DMS153 treated with DMSO at 0.1 percent for 48 hours (cell line): ENCODE results near the gene ELFN2.

Source experiments
- DNase-seq: peaks from one replicate; lab custom pipeline; 2025; ENCODE audit not compliant: unreplicated experiment; lab: John Stamatoyannopoulos, UW

The ELFN2 gene

DNA sequence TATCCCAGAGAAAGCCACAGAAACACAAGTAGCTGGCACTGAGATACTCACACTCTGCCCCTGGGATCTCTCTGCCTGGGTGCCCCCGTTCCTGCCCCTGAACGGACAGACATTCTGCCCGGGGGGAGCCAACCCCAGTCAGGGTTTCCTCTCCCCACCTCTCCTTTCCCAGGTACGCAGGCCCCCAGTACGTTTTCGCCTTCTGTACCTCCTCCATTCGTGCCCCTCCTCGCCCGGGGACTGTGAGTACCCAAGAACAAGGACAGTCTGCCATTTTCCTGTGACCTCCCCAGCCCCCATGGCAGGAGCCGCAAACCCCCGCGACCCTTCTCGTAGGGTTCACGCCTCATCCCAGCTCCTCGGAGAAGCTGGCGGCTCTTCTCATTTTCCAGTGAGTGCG lies 29.1 kb upstream of the ELFN2 start:
- DNase-seq, result no peak

GRCh38 chr22:37455896-37456295 lies 28.6 kb upstream of the ELFN2 start:
- DNase-seq, result no peak

DNA sequence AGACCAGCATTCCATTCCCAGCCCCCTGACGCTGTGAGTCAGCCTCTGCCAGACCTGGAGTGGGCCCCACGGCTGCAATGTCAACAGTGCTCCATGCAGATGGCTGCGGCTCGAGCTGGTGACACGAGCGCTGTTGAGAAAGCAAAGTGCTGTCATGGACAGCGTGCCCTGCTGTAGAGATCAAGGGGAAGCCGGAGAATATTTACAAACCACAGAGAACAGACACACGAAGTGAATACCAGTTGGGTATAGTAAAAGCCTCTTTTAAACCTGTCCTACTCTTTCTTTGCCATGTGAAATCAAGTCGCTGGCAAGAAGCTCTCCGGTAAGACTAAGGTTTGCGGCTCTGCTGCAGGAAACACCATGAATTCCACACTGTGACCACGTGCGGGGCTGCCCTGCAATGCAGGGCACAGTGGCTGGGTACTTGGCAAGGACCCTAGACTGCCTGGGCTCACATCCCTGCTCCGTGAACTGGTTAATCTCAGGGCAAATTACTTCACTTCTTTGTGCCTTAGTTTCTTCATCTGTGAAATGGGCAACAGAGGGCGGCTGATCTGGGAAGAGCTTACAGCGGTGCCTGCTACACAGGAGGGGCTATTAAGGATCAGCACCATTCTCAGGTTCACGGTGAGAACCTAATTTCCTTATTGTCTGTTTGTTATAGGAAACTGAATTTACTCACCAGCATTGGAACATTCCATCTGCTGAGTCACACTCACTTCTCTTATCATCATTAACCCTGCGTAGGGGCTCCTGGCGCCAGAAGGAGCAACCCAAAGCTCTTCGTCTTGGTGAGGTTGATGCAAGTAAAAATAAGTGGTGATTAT lies 27.8 kb upstream of the ELFN2 start:
- DNase-seq, result no peak

DNA sequence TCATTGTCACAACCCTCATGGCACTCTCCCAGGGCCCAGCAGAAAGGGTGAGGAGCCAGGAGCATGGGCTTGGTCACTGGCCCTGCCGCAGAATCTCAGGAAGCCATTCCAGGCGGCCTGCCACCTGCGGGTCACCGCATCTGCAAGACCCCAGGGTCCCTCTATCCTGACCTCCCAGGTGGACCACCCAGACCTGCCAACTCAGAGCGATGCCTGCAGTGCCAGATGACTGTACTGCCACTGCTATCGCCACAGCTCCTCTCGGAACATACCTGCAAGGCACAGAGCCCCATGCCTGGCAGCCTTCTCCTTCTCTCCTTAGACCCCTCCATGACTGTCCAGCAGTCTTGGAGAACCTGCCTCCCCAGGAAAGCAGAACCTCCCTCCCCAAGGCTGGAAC lies 26.4 kb upstream of the ELFN2 start:
- DNase-seq, result no peak

DNA sequence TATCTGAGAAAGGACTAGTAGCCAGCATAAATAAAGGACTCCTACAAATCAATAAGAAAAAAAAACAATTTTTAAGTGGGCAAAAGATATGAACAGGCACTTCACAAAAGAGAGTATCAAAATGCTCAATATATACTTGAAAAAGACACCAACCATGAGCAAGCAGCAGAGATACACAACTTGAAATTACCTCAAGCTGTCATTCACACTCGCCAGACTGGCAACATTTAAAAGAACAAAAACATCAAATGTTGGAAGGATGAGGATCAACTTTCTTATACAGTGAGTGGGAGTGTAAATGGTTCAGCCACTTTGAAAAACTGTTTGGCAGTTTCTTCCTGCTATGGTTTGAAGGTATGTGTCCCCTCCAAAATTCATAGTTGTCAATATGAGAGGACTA lies 23.9 kb upstream of the ELFN2 start:
- DNase-seq, result no peak

GRCh38 chr22:37449331-37450001 lies 22.2 kb upstream of the ELFN2 start:
- no peak for DNase-seq

- DNase-seq, result no peak
These were observed 21.3 kb upstream of the ELFN2 start for GRCh38 chr22:37448516-37449127.

GRCh38 chr22:37445501-37445900 lies 18.2 kb upstream of the ELFN2 start:
- DNase-seq, result no peak

DNA sequence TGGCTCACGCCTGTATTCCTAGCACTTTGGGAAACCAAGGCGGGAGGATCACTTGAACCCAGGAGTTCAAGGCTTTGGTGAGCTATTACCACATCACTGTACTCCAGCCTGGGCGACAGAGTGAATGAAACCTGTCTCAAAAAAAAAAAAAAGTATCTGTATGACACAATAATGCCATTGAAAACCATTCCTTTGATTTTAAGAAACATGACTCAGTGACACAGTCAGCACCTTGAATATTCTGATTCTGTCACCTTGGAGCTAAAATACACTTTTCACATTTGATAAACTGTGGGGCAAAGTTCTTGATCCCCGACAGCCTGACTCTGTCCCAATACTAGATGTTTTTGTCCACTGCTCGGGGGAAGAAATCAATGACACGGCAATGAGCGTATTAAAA lies 16.7 kb upstream of the ELFN2 start:
- DNase-seq, result no peak

DNA sequence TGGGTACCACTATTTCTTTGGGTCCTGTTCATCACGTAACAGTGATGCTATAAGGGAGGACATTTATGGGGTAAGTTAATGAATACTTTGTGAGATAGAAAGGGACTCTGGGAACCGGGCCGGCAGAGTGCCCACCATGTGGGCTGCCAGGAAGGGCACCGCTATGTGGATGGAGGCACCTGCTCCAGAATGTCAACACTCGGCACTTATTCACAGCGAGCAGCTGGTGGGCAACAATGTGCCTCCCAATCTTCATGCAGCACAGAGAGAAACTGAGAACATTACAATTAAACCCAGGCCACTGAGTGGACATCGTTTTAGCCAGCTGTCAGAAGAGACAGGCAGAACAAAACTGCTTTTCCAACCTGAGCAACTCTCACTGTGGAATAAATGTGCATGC lies 15.8 kb upstream of the ELFN2 start:
- no peak for DNase-seq

GRCh38 chr22:37442537-37442936 lies 15.3 kb upstream of the ELFN2 start:
- DNase-seq, result no peak

DNA sequence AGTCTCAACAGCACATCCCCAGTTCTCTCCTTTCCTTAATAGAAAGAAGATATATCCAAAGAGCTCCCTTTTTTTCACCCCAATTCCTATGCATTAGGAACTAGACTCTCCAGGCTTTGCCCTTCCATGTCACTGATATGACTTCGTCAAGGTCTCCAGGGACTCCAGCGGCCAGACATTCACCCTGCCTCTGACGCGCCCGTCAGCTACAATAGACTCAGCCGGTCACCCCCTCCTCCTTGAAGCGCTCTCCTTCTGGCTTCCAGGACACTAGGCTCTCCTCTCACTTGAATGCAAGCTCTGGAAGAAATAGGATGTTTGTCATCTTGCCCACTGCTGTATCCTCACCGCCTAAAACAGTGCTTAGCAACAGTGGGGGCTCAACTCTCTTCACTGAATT lies 14.9 kb upstream of the ELFN2 start:
- DNase-seq, result no peak

DNA sequence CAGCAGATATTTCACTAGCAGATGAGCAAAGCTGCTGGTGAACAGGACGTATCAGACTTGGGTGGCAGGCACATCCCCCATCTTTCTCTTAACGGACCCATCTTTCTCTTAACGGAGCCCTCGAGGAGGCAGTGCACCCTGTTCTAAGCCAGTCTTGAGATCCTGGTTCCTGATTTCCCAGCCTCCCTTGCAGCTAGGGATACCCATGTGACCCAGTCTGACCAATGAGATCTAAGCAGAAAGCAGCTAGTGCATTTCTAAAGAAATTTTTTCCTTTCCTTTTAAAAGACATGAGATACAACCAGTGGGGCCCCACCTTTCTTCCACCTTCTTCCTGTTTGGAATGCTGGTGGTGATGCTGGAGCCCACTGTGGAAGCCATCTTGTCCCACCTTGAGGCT lies 13.6 kb upstream of the ELFN2 start:
- no peak for DNase-seq

GRCh38 chr22:37439347-37439746 lies 12.1 kb upstream of the ELFN2 start:
- DNase-seq, result no peak

GRCh38 chr22:37435970-37436603 lies 8.8 kb upstream of the ELFN2 start:
- DNase-seq, result no peak

DNA sequence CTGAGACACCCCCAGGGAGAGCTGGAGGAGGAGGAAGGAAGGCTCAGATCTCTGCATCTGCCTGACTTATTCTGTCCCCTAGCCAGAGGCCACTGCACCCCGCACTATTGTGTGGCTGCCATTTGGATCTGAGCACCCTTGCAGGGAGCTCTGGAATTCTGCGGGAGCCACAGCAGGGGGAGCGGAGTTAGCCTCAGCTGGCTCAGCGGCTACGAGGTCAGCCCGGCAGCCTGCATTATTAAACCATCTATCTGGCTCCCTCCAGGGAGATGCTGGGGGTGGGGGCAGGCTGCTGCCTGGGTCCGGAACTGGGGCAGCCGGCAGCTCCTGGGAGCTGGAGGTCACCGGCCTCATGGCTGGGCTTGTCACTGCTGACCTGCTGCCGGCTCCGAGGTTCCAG lies 6.5 kb upstream of the ELFN2 start:
- DNase-seq, result no peak

GRCh38 chr22:37432708-37433054 lies 5.4 kb upstream of the ELFN2 start:
- no peak for DNase-seq

GRCh38 chr22:37431801-37432707 lies 4.8 kb upstream of the ELFN2 start:
- no peak for DNase-seq

DNA sequence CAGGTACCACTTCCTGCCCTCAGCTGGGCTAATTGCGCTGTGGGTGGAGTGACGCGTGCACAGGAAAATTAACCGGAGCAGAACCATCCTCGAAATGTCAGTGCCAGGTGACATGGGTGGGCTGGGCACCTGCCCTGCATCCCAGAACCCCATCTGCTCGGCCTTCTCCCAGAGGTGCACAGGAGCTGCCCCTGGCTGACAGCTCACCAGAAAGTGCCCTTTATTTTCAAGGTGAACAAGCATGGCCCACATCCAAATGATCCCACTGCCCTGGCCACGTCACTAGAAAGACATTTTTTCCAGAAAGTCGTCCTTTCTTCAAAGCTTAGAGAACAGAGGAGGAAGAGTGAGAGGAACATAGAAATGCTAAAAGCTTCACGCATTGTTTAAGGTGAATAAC lies 4.1 kb upstream of the ELFN2 start:
- no peak for DNase-seq

GRCh38 chr22:37430941-37431340 lies 3.7 kb upstream of the ELFN2 start:
- DNase-seq, result no peak
